Adipocyte (in vitro differentiated cells): ENCODE data around the gene ARSA.
"Not testable (repeated sequence)": the region's sequence is repeated elsewhere in the genome, so short reads cannot be mapped to it uniquely, and the experiment has no call there.

ENCODE experiments used
- DNase-seq: peaks from one replicate; pipeline ENCODE4 v3.0.0-alpha.2; 2015; ENCODE audit warnings: low read depth
- H3K27me3 ChIP-seq: replicated peaks from 2 replicates; pipeline ENCODE4 v1.7.0; 2013; ENCODE audit warnings: mild to moderate bottlenecking, low read length, moderate library complexity; ENCODE audit not compliant: control insufficient read depth, insufficient read depth
- H3K36me3 ChIP-seq: 2 replicates; pipeline ENCODE4 v1.7.0; 2013; ENCODE audit warnings: low read length, mild to moderate bottlenecking, moderate library complexity; ENCODE audit not compliant: control insufficient read depth, insufficient read depth, severe bottlenecking
- H3K4me1 ChIP-seq: 2 replicates; pipeline ENCODE4 v1.7.0; 2013; ENCODE audit warnings: mild to moderate bottlenecking, low read length, moderate library complexity; ENCODE audit not compliant: control insufficient read depth, insufficient read depth
- H3K4me3 ChIP-seq: 2 replicates; pipeline ENCODE4 v1.7.0; 2013; ENCODE audit warnings: mild to moderate bottlenecking, low read length, moderate library complexity
- H3K9ac ChIP-seq: 2 replicates; pipeline ENCODE4 v1.7.0; 2013; ENCODE audit warnings: mild to moderate bottlenecking, low read length, moderate library complexity
- H3K9me3 ChIP-seq: 2 replicates; pipeline ENCODE4 v1.7.0; 2013; ENCODE audit warnings: mild to moderate bottlenecking, low read length, moderate library complexity; ENCODE audit not compliant: control insufficient read depth

The ARSA gene

DNA sequence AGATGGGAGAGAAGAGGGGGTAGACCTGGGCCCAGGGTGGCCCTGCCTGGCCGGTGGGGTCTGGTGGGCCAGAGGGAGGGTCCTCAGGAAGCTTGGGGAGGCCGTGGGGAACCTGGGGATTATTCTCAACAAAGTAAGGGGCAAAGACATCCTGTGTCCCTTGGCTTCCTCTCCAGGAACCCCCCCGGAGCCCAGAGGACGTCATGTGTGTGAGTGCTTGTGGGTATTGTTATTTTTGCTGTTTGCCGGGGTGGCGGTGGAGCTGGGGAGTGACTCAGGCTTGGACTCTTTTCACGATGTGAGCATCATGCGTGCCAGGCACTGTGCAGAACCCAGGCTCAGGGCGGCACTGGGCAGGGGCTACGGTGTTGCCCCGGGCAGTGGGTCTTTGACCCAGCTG, 43.7 kb upstream of the ARSA start:
- no peak for DNase-seq
- no peak overlapping the region for H3K4me3 ChIP-seq
- H3K9me3 ChIP-seq = no peaks in the 10 kb centered on the region
- H3K27me3 ChIP-seq = peaks cover 44% of the 10 kb centered on the region
- no peaks in the 10 kb centered on the region for H3K36me3 ChIP-seq
- H3K4me1 ChIP-seq = peaks cover 5% of the 10 kb centered on the region
- no peak overlapping the region for H3K9ac ChIP-seq

GRCh38 chr22:50670914-50671538, 43.1 kb upstream of the ARSA start:
- peaks cover 5% of the 10 kb centered on the region for H3K4me1 ChIP-seq
- no peak for DNase-seq
- no peaks in the 10 kb centered on the region for H3K36me3 ChIP-seq
- no peaks in the 10 kb centered on the region for H3K9me3 ChIP-seq
- H3K4me3 ChIP-seq = no peak overlapping the region
- H3K9ac ChIP-seq = no peak overlapping the region
- H3K27me3 ChIP-seq = peaks cover 48% of the 10 kb centered on the region

- no peaks in the 10 kb centered on the region for H3K36me3 ChIP-seq
- peaks cover 49% of the 10 kb centered on the region for H3K27me3 ChIP-seq
- H3K4me3 ChIP-seq = no peak overlapping the region
- no peak overlapping the region for H3K9ac ChIP-seq
- peaks cover 5% of the 10 kb centered on the region for H3K4me1 ChIP-seq
- DNase-seq = no peak
- no peaks in the 10 kb centered on the region for H3K9me3 ChIP-seq
Measured at GRCh38 chr22:50670513-50670912, 42.6 kb upstream of the ARSA start.

- no peak overlapping the region for H3K4me3 ChIP-seq
- no peaks in the 10 kb centered on the region for H3K9me3 ChIP-seq
- no peaks in the 10 kb centered on the region for H3K36me3 ChIP-seq
- peaks cover 5% of the 10 kb centered on the region for H3K4me1 ChIP-seq
- peaks cover 32% of the 10 kb centered on the region for H3K27me3 ChIP-seq
- no peak for DNase-seq
- no peak overlapping the region for H3K9ac ChIP-seq
Measured at GRCh38 chr22:50665738-50666137, 37.8 kb upstream of the ARSA start.

DNA sequence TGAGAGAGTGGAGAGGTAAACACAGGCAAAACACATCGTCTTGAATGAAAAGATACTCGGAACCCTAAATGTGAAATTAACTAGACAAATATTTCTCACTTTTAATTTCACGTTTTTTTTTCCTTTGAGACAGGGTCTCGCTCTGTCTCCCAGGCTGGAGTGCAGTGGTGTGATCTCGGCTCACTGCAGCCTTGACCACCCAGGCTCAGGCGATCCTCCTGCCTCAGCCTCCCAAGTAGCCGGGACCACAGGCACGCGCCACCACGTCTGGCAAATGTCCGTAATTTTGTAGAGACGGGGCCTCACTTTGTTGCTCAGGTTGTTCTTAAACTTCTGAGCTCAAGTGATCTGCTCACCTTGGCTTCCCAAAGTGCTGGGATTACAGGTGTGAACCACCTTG, 37.3 kb upstream of the ARSA start:
- H3K9me3 ChIP-seq = no peaks in the 10 kb centered on the region

DNA sequence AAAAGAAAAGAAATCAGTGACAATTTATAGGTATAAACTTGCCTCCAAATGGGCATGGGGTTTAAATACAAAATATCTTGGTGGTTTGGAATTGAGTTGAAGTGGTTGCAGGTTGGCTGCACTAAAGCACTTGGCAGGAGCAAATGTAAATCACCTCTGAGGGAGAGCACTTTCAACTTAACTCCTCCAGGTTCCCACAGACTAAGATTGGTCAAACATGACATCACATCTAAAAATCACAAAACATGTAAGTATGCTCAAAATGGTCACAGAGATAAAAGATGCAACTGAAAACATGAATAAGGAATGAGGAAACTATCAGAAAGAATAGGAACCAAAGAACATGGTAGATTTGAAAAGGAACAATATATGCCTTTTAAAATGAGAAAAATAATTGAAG, 32.4 kb upstream of the ARSA start:
- no peak overlapping the region for H3K4me3 ChIP-seq
- H3K4me1 ChIP-seq = peaks cover 30% of the 10 kb centered on the region
- H3K27me3 ChIP-seq = no peaks in the 10 kb centered on the region
- no peaks in the 10 kb centered on the region for H3K36me3 ChIP-seq
- H3K9me3 ChIP-seq = no peaks in the 10 kb centered on the region
- H3K9ac ChIP-seq = no peak overlapping the region
- DNase-seq = no peak

More for the DNA sequence above, 37.3 kb upstream of the ARSA start:
- Histone ChIP-seq H3K4me1 (no peaks in the 10 kb centered on the region), H3K4me3 (no peak overlapping the region), H3K9ac (no peak overlapping the region), H3K27me3 (peaks cover 32% of the 10 kb centered on the region), H3K36me3 (no peaks in the 10 kb centered on the region)
- DNase-seq = no peak

DNA sequence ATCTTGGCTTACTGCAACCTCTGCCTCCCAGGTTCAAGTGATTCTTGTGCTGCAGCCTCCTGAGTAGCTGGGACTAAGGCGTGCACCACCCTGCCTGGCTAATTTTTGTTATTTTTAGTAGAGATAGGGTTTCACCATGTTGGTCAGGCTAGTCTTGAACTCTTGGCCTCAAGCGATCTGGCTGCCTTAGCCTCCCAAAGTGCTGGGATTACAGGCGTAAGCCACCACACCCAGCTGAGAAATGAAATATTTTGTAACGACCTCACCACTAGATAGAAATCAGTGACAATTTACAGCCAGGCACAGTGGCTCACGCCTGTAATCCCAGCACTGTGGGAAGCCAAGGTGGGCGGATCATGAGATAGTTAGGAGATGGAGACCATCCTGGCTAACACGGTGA, 31.8 kb upstream of the ARSA start:
- not testable (repeated sequence) for DNase-seq

GRCh38 chr22:50657925-50658324, 30.0 kb upstream of the ARSA start:
- no peaks in the 10 kb centered on the region for H3K36me3 ChIP-seq
- DNase-seq = no peak
- H3K9ac ChIP-seq = no peak overlapping the region
- no peaks in the 10 kb centered on the region for H3K9me3 ChIP-seq
- peaks cover 30% of the 10 kb centered on the region for H3K4me1 ChIP-seq
- H3K27me3 ChIP-seq = no peaks in the 10 kb centered on the region
- no peak overlapping the region for H3K4me3 ChIP-seq

More for the DNA sequence above, 31.8 kb upstream of the ARSA start:
- H3K27me3 ChIP-seq, H3K9me3 ChIP-seq, H3K4me3 ChIP-seq, H3K9ac ChIP-seq, H3K36me3 ChIP-seq: not testable (repeated sequence)
- peaks cover 30% of the 10 kb centered on the region for H3K4me1 ChIP-seq

DNA sequence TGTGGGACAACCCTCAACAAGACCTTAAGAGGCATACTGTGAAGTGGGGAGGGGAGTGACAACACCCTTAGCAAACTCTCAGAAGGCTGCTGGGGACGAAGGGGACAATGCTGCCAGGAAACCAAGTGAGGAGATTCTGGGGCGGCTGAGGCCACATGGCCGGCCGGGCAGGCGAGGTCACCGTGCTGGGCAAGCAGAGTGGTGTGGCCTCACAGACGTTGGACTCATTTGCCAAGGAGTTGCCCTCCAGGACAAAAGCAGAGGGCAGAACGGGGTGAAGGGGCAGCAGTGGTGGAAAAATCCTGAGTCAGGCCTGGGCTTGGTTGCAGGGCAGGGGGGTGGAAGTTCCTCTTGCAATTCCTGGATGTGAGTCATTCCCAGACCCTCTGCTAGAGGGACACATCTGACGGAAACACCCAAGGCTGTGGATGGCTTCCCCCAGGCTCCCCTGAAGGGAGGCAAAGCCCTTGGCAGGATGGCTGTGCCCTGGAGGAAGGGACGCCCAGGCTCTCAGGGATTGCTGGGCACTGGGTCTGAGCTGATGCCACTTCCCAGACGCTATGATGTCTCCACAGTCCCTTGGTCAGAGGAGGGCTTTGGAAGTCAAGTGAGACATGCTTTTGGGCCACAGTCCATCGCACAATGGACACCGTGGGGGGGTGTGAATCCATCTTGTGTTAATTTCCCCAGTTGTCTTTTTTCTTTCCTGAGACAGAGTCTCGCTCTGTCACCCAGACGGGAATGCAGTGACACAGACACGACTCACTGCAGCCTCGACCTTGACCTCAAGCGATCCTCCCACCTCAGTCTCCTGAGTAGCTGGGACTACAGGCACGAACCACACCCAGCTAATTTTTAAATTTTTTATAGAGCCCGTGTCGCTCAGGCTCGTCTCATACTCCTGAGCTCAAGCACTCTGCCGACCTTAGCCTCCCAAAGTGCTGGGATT, 28.4 kb upstream of the ARSA start:
- H3K27me3 ChIP-seq = no peaks in the 10 kb centered on the region
- peak; percentile 38 for DNase-seq
- peaks cover 30% of the 10 kb centered on the region for H3K4me1 ChIP-seq
- H3K4me3 ChIP-seq = no peak overlapping the region
- H3K9me3 ChIP-seq = no peaks in the 10 kb centered on the region
- H3K36me3 ChIP-seq = no peaks in the 10 kb centered on the region
- peak overlapping the region; percentile 37 for H3K9ac ChIP-seq

DNA sequence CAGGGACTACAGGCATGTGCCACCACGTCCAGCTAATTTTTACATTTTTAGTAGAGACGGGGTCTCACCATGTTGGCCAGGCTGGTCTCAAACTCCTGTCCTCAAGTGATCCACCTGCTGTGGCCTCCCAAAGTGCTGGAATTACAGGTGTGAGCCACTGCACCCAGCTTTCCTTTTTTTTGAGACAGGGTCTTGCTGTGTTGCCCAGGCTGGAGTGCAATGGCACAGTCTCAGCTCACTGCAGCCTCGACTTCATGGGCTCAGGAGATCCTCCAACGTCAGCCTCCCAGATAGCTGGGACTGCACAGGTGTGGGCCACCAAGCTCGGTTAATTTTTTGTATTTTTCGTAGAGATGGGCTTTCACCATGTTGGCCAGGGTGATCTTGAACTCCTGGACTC, 26.7 kb upstream of the ARSA start:
- not testable (repeated sequence) for DNase-seq, H3K9me3 ChIP-seq, H3K36me3 ChIP-seq, H3K27me3 ChIP-seq, H3K9ac ChIP-seq, H3K4me3 ChIP-seq
- H3K4me1 ChIP-seq = peaks cover 30% of the 10 kb centered on the region

GRCh38 chr22:50653256-50653655, 25.3 kb upstream of the ARSA start:
- Histone ChIP-seq H3K9ac (no peak overlapping the region), H3K9me3 (no peaks in the 10 kb centered on the region), H3K36me3 (no peaks in the 10 kb centered on the region), H3K27me3 (no peaks in the 10 kb centered on the region), H3K4me3 (no peak overlapping the region), H3K4me1 (peaks cover 30% of the 10 kb centered on the region)
- DNase-seq = no peak
